Epidermal melanocyte (primary cell): Measurements from ENCODE around the gene DOK5.
A peak's percentile ranks its signal among the peaks of the same experiment; 100 is the strongest.

Experiments
- DNase-seq: peaks from one replicate; pipeline ENCODE4 v3.0.0; 2011; ENCODE audit warnings: low spot score; ENCODE audit not compliant: insufficient read length

DOK5 gene

DNA sequence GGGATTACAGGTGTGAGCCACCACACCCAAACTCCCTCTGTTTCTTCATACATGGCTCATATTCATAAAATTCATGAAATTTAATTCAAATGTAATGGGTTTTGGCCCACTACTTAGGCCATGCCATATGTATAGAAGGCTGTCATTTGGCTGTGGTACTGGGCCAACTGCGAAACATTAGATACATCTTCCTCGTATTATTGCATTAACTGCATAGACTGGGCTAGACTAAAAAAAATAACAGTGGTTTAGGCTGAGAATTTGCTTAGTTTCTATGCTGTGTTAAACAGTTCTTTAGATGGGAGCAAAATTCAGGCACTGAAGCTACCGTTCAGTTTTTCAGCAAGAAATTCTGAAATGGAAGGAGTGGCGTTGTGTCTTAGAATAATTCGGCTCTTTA, 133.6 kb downstream of the DOK5 start:
- DNase-seq, result no peak

DNA sequence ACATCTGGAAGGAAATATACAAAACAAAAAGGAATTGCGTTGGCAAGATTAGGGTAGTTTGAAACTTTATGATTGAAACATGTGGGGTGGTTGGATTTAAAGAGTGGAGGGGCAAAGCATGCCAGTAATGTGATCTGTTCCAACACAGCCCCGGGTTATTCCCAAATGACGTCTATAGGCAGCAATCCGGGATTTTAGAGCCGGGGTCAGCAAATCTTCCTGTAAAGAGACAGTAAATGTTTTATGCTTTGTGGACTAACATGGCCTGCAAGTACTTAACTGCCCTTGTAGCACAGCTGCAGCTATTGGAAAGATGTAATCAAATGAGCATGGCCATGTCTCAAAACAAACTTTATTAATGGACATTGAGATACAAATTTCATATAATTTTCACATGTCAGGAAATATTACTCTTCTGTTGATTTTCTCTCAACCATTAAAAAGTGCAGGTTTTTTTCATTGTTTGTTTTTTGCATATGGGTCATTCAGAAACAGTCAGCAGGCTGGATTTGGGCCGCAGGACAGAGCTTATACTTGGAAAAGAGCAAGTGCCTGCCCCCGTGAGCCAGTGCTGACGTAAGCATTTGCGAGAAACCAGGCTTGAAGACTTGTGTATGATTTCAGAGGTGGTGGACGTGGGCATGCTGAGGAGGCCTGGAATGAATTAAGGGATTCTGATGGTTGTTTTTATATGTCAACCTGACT, 136.5 kb downstream of the DOK5 start:
- peak; percentile 25 for DNase-seq

DNA sequence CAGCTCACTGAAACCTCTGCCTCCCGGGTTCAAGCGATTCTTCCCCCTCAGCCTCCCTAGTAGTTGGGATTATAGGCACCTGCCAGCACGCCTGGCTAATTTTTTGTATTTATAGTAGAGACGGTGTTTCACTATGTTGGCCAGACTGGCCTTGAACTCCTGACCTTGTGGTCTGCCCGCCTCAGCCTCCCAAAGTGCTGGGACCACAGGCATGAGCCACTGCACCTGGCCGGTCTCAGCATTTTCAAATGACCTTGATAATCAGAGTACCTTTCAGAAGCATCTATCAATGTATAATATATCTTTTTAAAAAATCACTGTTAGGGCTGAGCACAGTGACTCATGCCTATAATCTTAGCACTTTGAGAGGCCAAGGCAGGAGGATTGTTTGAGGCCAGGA, 143.0 kb downstream of the DOK5 start:
- DNase-seq, result no peak

DNA sequence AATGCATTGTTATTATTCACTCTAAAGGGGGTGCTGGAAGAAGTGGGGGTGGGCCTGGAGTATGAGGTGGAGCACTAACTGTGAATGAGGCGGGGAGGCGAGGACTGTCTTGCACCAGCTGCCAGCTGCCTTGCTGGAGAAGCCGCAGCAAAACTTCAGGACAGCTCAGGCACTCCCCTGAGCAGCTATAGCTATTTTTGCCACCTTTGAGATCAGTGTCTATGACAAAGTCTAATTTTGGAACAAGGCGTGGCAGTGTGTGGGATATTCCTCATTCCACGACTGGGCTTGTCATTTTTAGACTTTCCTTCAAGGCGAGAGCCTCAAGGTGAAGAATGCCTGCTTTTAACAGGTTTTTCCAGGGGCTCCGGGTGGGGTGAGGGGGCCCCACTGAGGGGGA, 143.8 kb downstream of the DOK5 start:
- no peak for DNase-seq

DNA sequence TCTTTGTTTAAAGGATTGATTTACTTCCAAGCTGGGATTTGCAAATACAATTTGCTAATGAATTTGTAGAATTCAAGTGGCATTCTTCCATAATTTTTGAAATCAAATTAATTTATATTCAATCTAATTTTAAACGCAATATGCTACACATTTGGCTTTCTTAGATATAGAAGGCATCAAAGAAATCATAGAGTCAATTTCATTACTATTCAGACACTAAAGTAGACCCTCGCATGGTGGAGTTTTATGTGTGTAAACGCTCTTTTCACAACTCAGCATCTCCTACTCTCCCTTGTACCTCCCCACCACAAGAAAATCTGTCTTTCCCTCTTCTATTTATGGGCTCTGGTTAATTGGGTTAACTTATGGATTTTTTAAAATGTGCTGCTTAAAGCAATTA, 144.3 kb downstream of the DOK5 start:
- DNase-seq, result no peak

DNA sequence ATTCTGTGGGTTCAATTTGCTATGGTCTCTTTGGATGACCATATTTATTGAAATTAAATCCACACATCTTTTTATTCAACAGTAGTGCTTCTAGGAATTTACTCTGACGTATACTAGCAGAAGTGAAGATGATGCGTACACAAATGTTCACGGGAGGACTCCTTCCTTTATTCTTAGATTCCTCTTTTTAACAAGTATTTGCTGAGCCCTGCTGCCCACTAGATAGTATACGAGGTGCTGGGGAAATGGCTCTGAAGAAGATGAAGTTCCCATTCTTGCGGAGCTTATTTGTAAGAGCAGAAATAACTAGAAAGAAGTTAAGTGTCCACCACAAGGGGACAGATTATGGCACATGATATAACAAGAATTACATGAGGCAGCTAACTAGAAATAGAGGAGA, 145.2 kb downstream of the DOK5 start:
- no peak for DNase-seq

DNA sequence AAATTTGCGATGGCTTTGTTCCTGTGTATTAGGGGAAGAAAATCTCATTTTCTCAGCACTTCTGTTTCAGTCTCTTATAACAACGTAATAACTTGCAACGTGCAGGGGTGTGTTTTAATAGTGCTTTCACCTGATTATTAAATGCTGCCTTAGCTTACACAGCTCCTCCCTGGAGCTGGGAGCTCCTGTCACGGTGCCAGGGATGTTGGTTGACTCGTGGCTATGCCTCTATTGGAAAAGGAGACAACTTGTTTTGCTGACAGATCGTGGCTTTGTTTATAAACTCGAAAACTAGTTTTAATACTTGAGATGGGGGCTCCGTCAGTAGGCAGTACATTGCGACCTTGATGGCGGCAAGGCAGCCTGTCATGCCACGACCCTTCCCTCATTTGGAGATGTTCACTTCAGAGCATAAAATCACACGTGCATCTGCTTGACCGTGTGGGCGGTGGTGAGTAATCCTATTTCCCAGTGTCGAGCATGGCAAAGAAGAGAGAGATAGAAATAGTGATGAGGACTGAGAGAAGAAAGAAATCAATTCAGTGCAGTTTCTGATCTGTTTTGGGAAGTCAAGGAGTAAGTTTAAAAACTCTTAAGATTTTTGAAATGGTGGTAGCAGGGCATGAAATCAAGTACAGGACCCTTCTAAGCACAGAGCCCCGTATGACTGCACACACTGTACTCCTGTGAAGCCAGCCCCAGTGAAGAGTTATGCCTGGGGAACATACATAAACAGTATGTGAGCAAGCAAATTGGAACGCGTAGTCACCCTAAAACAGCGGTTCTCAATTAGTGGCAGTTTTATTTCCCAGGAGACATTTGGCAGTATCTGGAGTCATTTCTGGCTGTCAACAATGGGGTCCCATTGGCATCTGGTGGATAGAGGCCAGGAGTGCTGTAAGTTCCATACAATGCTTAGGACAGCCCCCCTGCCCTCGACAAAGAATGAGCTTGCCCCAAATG, 147.2 kb downstream of the DOK5 start:
- DNase-seq, result no peak

DNA sequence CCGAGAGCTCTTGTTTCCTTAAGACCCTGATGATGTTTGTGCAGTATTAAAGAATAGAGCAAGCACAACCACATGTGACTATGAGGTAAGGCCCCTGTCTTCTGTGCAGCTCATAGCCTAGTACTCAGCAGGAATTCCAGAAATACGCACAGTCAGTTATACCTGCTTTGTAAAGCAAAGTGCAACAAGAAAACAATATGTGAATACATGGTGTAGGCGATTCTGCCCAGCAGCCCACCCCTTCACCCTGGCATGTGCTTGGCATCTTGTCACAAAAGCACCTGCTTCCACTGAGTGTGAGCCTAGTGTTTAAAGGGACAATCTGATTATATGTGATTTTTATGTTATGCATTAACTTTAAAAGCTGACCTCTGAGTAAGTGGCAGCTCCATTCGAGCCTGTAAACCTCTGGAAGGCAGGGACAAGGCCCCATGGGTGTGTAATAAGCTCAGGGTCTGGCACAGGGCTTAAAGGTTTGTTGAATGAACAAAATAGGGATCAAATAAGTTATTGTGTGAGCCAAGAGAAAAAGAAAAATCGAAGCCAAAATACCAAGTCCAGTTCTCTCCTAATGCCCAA, 148.7 kb downstream of the DOK5 start:
- DNase-seq, result no peak

DNA sequence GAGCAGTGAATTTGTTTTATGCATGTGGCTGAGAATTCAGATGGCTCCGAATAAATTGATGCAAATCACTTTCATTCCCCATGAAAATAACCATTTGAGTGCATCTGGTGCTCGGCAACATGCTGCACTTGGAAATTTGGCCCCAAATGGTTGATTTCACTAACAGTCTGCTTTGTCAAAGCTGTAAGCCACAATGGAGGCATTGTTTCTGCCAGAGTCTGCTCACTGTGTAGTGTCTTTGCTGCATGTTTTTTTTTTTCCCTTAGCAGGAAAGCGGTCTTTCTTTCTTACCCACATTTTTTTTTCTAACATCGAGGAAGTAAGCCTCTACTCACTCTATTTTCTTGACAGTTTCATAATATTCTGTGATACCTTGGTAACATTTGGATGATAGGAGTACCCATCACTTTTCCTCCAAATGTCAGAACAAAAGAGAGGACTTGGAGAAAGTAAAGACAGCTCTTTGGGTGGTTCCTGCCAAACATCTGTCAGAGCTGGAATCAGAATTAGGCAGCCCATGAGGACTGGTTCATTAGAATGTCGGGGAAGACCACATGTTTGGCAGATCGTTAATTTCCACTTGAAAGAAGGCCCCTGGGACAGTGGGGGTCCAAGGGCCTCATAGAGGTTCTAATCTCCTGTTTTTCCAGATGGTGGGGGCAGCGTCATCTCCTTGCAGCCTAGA, 149.5 kb downstream of the DOK5 start:
- peak; percentile 78 for DNase-seq

DNA sequence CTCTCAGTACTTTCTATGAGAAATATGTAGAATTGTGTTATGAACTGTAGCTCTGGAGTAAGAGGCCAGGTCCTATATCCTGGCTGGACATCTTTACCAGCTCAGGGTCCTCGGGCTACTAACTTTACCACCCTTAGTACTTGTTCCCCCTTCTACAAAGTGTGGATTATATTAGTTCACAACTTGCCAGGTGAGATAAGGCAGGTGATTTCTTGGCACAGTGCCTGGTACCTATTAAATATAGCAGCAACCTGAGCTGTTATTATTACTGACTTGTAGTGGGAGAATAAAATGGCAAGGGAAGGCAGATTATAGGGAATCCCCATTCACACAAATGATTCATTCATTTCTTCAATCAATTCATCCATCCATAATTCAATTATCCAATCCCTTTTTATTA, 150.1 kb downstream of the DOK5 start:
- no peak for DNase-seq

DNA sequence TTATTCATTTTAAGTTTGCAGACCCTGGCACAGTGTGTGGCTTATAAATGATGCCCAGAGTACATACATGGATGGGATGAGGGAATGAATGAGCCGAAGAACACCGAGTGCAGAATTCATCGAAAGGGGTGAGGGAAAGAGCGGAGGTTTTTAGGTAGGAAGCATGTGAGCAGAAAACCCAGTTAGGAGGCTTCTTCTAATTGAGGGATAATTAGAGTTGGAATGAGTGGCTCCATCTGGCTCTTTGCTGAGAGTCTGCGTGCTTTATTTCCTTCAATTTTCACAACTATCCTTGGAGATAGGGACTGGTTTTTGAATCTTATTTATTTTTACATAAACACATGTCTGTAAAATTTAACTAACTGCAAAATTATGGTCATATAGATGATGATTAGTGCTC, 150.7 kb downstream of the DOK5 start:
- DNase-seq, result no peak

DNA sequence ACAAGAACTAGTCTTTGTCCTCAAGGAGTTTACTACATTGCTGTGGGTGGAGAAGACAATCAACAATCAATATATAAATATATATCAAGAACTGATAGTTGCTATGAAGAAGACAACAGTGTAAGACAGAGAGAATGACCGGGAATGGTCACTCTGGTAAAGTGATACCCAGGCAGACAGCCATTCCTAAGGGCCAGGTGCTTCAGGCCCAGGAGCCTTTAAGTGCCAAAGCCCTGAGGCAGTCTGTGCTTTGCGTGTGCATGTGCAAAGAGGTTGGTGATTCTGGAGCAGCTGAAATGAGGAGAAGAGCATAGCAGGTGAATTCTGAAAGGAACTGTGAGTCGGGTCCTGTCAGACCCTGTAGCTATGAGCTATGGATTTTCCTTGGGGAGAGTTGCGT, 154.2 kb downstream of the DOK5 start:
- DNase-seq, result no peak

DNA sequence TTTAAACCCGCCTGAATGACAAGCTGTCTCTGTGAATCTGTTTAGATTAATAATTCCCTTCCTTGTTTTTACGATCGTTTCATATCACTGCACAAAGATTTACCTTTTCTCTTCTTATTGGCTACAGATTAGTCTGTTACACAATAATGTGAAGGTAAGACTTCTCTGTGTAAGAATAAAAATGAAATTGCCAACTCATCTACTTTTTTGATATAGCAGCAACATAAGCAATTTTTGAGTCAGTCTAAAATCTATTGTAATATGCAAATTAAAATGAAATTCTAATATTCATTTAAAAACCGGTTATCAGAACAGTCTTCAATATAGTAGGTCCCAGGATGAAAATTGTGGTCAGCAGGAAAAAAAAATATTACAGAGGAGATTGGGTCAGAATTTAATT, 155.2 kb downstream of the DOK5 start:
- no peak for DNase-seq

DNA sequence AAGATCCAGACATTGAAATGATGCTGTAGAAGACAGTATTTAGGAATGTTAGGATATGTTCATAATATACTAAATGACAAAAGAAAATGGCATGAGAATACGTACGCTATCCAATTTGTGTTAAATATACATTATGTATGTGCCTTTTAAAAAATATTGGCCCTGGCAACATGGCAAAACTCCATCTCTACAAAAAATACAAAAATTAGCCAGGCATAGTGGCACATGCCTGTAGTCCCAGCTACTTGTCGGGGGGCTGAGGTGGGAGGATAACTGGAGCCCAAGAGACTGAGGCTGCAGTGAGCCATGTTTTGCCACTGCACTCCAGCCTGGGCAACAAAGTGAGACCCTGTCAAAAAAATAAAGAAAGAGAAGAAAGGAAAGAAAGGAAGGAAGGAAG, 155.7 kb downstream of the DOK5 start:
- no peak for DNase-seq

DNA sequence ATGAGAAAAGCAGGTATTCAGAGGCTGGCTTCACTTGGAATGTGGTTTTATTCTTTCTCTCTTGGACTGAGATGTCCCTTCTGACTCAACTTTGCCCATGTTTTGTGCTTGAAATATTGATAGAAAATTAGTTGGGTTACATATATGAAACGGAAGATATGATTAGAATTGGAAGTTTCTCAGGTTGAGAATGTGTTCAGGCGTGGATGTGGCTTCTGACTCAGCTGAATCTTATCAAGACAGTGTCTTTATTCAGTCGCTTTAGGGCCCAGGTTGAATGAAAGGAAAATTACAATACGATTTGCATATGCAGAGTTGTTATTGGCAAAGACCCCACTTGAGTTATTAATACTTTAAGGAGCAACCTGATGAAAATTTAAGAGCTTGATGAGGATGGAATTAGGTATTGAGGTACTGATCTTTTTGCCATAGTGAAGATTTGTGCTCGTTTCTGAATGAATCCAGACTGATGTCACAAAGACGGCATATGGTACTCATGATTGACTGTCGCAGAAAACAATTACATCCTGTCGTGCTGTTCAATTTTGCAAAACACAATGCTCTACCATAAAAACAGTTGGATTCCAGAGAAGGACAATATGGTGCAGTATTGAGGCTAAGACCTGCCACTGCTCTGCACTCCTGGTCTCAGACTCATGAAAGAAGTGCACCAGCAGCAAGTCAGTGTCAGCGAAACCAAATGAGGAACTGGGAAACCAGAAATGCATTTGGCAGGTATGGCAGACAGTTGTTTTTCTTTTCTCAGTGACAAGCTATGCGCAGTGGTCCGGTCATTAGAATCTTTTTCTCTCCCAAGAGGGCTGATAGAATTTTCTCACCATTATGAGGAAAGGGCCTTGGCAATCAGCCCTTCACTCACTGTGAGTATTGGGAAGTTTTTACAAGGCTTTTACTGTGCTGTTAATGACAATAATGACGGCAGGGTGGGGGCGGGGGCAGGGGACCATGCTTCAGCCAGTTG, 158.3 kb downstream of the DOK5 start:
- DNase-seq, result no peak

DNA sequence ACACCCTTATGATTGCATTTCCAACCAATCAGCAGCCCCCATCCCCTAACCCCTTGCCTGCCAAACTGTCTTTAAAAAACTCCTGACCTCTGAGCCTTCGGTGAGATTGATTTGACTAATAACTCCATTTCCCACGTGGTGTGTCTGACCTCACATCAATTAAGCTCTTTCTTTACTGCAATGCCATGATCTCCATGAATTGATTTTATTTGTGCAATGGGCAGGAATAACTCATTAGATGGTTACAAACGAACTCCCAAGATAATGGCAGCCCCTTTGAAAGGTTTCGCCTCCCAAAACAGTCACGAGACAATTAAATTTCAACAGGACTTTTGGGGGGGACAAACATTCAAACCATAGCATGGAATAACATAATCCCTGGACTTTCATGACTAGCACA, 161.2 kb downstream of the DOK5 start:
- no peak for DNase-seq

DNA sequence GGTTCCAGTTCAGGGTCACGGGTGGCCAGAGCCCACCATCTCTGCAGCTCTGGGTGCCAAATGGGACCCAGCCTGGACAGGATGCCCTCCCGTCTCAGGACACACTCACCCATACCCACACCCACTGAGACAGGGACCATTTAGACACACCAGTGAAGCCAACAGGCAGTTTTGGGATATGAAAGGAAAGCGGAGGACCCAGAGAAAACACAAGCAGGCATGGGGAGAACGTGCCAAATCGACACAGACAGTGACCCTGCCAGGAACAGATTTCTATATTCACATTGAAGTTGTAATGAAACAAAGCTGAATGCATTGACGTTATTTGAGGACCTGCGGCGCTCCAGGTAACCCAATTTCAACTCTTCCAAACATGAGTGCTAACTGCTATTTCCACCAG, 164.5 kb downstream of the DOK5 start:
- DNase-seq, result no peak

DNA sequence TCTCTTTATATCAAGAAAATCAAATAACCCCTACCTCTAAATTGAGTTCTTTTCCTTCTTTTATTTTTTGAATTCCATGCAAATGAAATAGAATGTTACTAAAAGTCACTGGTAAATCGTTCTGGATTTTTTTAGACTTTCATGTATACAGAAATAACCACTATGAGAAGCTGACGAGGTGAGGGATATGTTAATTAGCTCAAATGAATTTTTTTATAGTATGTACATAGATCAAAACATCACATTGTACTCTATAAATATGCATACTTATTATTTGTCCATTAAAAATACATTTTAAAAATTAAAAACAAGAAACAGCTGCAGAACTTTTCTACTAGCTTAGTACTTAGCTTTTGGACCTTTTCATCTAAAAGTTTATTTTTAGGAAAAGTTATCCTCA, 165.4 kb downstream of the DOK5 start:
- DNase-seq, result no peak

DNA sequence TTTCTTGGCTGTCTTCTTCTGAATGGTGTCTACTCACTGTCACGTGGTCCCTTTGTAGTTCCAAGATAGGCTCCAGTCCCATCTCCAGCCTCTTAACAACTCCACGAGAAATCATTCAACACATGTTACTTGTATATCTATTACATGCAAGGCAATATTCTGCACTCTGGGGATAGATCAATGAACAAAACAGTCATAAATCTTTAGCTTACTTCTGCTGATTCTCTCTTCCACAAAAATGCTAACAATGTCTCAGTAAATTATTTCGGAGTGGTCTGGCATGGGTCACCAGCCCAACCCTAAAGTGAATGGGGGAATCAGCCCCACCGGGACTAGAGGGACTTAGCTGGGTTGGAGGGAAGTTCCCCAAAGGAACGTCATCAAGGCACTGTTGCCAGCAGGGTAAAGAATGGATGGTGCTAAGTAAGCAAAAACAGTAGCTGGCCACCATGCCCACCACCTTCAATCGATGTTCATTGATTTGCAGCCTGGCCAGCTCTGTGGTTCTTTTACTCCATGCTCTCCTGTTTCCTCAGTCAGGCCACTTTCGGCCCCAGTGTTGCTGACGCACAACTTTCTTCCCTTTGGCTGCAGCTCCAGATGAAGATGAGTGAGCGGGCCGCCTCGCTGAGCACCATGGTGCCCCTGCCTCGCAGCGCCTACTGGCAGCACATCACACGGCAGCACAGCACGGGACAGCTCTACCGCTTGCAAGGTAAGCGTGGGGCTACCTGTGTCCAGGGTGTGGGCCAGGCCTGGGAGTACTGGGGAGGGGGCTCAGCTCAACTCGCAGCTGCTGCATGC, 167.7 kb downstream of the DOK5 start:
- no peak for DNase-seq

DNA sequence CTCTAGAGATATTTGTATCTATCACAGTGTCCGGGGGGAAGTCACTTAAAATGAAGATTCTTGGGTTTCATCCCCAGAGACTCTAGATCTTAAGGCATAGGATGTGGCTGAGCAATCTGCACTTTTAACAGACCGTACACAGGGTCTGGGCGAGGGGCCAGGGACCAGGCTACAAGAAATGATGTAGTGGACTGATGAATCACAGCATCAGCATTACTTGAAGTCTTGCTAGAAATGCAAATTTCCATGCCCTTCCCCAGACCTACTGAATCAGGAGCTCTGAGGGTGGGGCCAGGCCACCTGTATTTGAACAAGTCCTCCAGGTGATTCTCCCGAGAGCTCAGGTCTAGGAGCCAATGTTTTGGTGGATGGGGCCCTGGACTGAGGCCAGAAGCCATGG, 168.4 kb downstream of the DOK5 start:
- no peak for DNase-seq
